Panc1 (cell line): ENCODE measurements around the gene MRTFA. TPM values are rescaled to one million over a fixed set of nuclear protein-coding genes. Genes with fewer than 3 reads are reported as not detected.

Source experiments
- ATAC-seq: fragments of 200-7000 bp; cut with Tn5 transposase; 2 replicates; pipeline ENCODE4 v1.9.1; 2020; ENCODE audit warnings: mild to moderate bottlenecking, moderate library complexity
- BruUV-seq: library from RNA; stranded (reverse); fragments of 400-500 nt; replicated peaks from 2 replicates; lab custom pipeline; 2021; lab: Mats Ljungman, UMichigan
- CTCF ChIA-PET: fragments of 300-600 bp; sonication (Branson Sonifier 250); formaldehyde crosslinking; loops from one replicate; lab custom pipeline; 2022; ENCODE audit warnings: antibody characterized with exemption; lab: Charles Lee
- POLR2A ChIA-PET: fragments of 300-600 bp; sonication (Branson Sonifier 250); formaldehyde crosslinking; loops from one replicate; lab custom pipeline; 2022; ENCODE audit warnings: antibody characterized with exemption; lab: Charles Lee
- DNase-seq: peaks from one replicate; pipeline ENCODE4 v3.0.0-alpha.2; 2010; ENCODE audit warnings: low read depth, low spot score
- H3K27ac ChIP-seq: 2 replicates; pipeline ENCODE4 v1.5.1; 2011; ENCODE audit warnings: mild to moderate bottlenecking, low read length, inconsistent platforms
- H3K27me3 ChIP-seq: fragments of 200-500 bp; sonication (Bioruptor generic); 2 replicates; pipeline ENCODE4 v1.6.0; 2014; ENCODE audit warnings: low read length, inconsistent platforms; ENCODE audit not compliant: control insufficient read depth, insufficient read depth
- H3K36me3 ChIP-seq: fragments of 200-500 bp; sonication (Bioruptor generic); 2 replicates; pipeline ENCODE4 v1.5.1; 2014; ENCODE audit warnings: inconsistent platforms, mild to moderate bottlenecking, low read length, moderate library complexity; ENCODE audit not compliant: control insufficient read depth, insufficient read depth
- H3K4me1 ChIP-seq: 2 replicates; pipeline ENCODE4 v1.5.1; 2011; ENCODE audit warnings: inconsistent platforms, mild to moderate bottlenecking, low read length, moderate library complexity; ENCODE audit not compliant: control insufficient read depth, insufficient read depth
- H3K4me3 ChIP-seq, 2 experiments: 2 replicates each; pipeline ENCODE4 v1.5.1; 2011 to 2012; ENCODE audit warnings: low read depth in 2 of 2, low read length in 2 of 2, mild to moderate bottlenecking in 2 of 2, inconsistent platforms in 1 of 2, moderate library complexity in 1 of 2
- H3K9me3 ChIP-seq: fragments of 200-500 bp; sonication (Bioruptor generic); 2 replicates; pipeline ENCODE4 v1.5.1; 2014; ENCODE audit warnings: low read depth, mild to moderate bottlenecking, inconsistent platforms, low read length, moderate library complexity; ENCODE audit not compliant: control insufficient read depth, insufficient read depth
- CTCF ChIP-seq: fragments of 450-650 bp; IDR thresholded peaks from 2 replicates; pipeline ENCODE4 v1.5.1; 2017; ENCODE audit warnings: mild to moderate bottlenecking
- POLR2AphosphoS5 ChIP-seq: IDR thresholded peaks from 2 replicates; pipeline ENCODE4 v1.6.1; 2012; ENCODE audit warnings: mild to moderate bottlenecking, low read depth, low read length, moderate library complexity
- REST ChIP-seq, 2 experiments: IDR thresholded peaks; 2 replicates each; pipeline ENCODE4 v1.6.1; 2011 to 2012; ENCODE audit warnings: low read depth in 2 of 2, control low read depth in 1 of 2, low read length in 1 of 2, mild to moderate bottlenecking in 1 of 2, moderate library complexity in 1 of 2; ENCODE audit not compliant: insufficient read depth in 1 of 2
- SIN3A ChIP-seq: IDR thresholded peaks from 2 replicates; pipeline ENCODE4 v1.6.1; 2012; ENCODE audit warnings: low read depth, mild to moderate bottlenecking, low read length, moderate library complexity, borderline replicate concordance; ENCODE audit not compliant: insufficient read depth
- TCF7L2 ChIP-seq: IDR thresholded peaks from 2 replicates; pipeline ENCODE4 v1.6.1; 2011; ENCODE audit warnings: mild to moderate bottlenecking, low read depth, low read length, inconsistent platforms
- in situ Hi-C: cut with HindIII; loops from 2 replicates; pipeline ENCODE4 v1.10.0; 2016; ENCODE audit warnings: low sequenced_read_pairs, low pct_unique_long_range_greater_than_20kb
- intact Hi-C: fragments of 100-400 bp; cut with micrococcal nuclease; formaldehyde crosslinking; loops from one replicate; pipeline ENCODE4 v1.10.0; 2022; ENCODE audit not compliant: unreplicated experiment
- total RNA-seq: library from RNA; stranded (reverse); gene quantifications from one replicate; pipeline ENCODE4 v1.2.1, GENCODE V29; 2021; ENCODE audit not compliant: unreplicated experiment

MRTFA gene
- total RNA-seq, 1 experiment from 2014 or later, result 62.1 TPM

GRCh38 chr22:40487663-40488249 is 148.8 kb downstream of the MRTFA start:
- Histone ChIP-seq H3K4me1 (peaks cover 21% of the 10 kb centered on the region), H3K36me3 (no peaks in the 10 kb centered on the region), H3K27me3 (no peaks in the 10 kb centered on the region), H3K4me3 (no peak overlapping the region), H3K27ac (peak overlapping the region; percentile 48; the same call in 1 of the 2 replicates), H3K9me3 (no peaks in the 10 kb centered on the region)
- POLR2A ChIA-PET, result no interaction called here
- CTCF ChIA-PET, result interaction anchor here (0.6 to 1.4 kb wide), 4 partner anchors 29 to 88 kb away, joined by 3 to 5 read pairs (median 4); no protein-coding TSS in a partner anchor
- ATAC-seq (peak; percentile 74), DNase-seq (no peak)
- intact Hi-C loops, result no loop called here
- TF ChIP-seq TCF7L2, result no peak
- peak; percentile 70; the same call in 1 of the 2 replicates for TF ChIP-seq CTCF
- no peak for TF ChIP-seq POLR2AphosphoS5
- TF ChIP-seq SIN3A, result no peak
- no peak for TF ChIP-seq REST (IDR thresholded peaks at IDR 0.05; ENCODE audit: insufficient read depth in 1 of 2, low read depth in 2 of 2, low read length in 1 of 2)
- BruUV-seq, result no TSS peak
- in situ Hi-C loops, result no loop called here

- ATAC-seq (no peak), DNase-seq (no peak)
- no TSS peak for BruUV-seq
- ChIA-PET POLR2A (no interaction called here), CTCF (interaction anchor here (1.4 kb wide), 1 partner anchor 54 kb away, joined by 3 read pairs; no protein-coding TSS in a partner anchor)
- no peak overlapping the region for H3K4me3 ChIP-seq
- no peaks in the 10 kb centered on the region for H3K9me3 ChIP-seq
- 0 out of 2 replicates have a peak overlapping the region, but pooled peaks have one; percentile 32 for H3K27ac ChIP-seq
- H3K4me1 ChIP-seq, result peaks cover 14% of the 10 kb centered on the region
- in situ Hi-C loops, result no loop called here
- no peak for TF ChIP-seq TCF7L2
- no peak for TF ChIP-seq POLR2AphosphoS5
- intact Hi-C loops, result no loop called here
- no peaks in the 10 kb centered on the region for H3K36me3 ChIP-seq
- no peaks in the 10 kb centered on the region for H3K27me3 ChIP-seq
Measured at GRCh38 chr22:40486962-40487602, 149.4 kb downstream of the MRTFA start.
